Measurements from ENCODE around the gene ARHGEF10L.

- TF ChIP-seq CTCF (IDR thresholded peaks at IDR 0.05) (no peak), EP300 (IDR thresholded peaks at IDR 0.05) (no peak), POLR2A (IDR thresholded peaks at IDR 0.05) (no peak), POLR2AphosphoS5 (IDR thresholded peaks at IDR 0.05) (no peak)
These were observed 91.9 kb downstream of the ARHGEF10L start for GRCh38 chr1:17631410-17631809.
